NCI-H2171 treated with DMSO at 0.1 percent for 48 hours (cell line): ENCODE results near the gene CTNND2.
A peak's percentile ranks its signal among the peaks of the same experiment; 100 is the strongest.
"Not testable (repeated sequence)": the region's sequence is repeated elsewhere in the genome, so short reads cannot be mapped to it uniquely, and the experiment has no call there.

Experiments
- DNase-seq: peaks from one replicate; lab custom pipeline; 2025; lab: John Stamatoyannopoulos, UW

Gene CTNND2

GRCh38 chr5:11672385-11673085 lies 231.7 kb downstream of the CTNND2 start:
- DNase-seq: no peak

GRCh38 chr5:11658376-11658775 lies 245.9 kb downstream of the CTNND2 start:
- DNase-seq: no peak

- DNase-seq: no peak
These were observed 247.3 kb downstream of the CTNND2 start for GRCh38 chr5:11656916-11657315.

GRCh38 chr5:11655681-11656080 lies 248.6 kb downstream of the CTNND2 start:
- DNase-seq: no peak

- DNase-seq: no peak
These were observed 253.3 kb downstream of the CTNND2 start for GRCh38 chr5:11650936-11651335.

GRCh38 chr5:11646141-11646540 lies 258.1 kb downstream of the CTNND2 start:
- no peak for DNase-seq

- no peak for DNase-seq
These were observed 261.8 kb downstream of the CTNND2 start for GRCh38 chr5:11642438-11642837.

- DNase-seq: no peak
These were observed 263.9 kb downstream of the CTNND2 start for GRCh38 chr5:11640158-11640873.

- DNase-seq: no peak
These were observed 281.5 kb downstream of the CTNND2 start for GRCh38 chr5:11622785-11623184.

GRCh38 chr5:11620172-11620571 lies 284.1 kb downstream of the CTNND2 start:
- DNase-seq: no peak

- DNase-seq: peak; percentile 89
These were observed 284.8 kb downstream of the CTNND2 start for GRCh38 chr5:11619339-11620024.

- DNase-seq: no peak
These were observed 287.2 kb downstream of the CTNND2 start for GRCh38 chr5:11617080-11617479.

GRCh38 chr5:11616624-11617023 lies 287.6 kb downstream of the CTNND2 start:
- not testable (repeated sequence) for DNase-seq

- no peak for DNase-seq
These were observed 293.2 kb downstream of the CTNND2 start for GRCh38 chr5:11611011-11611410.

GRCh38 chr5:11609570-11610303 lies 294.5 kb downstream of the CTNND2 start:
- no peak for DNase-seq

GRCh38 chr5:11608530-11608929 lies 295.7 kb downstream of the CTNND2 start:
- DNase-seq: no peak

- DNase-seq: peak; percentile 32
These were observed 296.2 kb downstream of the CTNND2 start for GRCh38 chr5:11607944-11608483.

GRCh38 chr5:11602298-11602697 lies 301.9 kb downstream of the CTNND2 start:
- DNase-seq: peak; percentile 13

- DNase-seq: no peak
These were observed 304.7 kb downstream of the CTNND2 start for GRCh38 chr5:11599499-11599898.

- no peak for DNase-seq
These were observed 307.6 kb downstream of the CTNND2 start for GRCh38 chr5:11596657-11597071.

- no peak for DNase-seq
These were observed 308.1 kb downstream of the CTNND2 start for GRCh38 chr5:11596185-11596584.

- peak; percentile 93 for DNase-seq
These were observed 309.2 kb downstream of the CTNND2 start for GRCh38 chr5:11595045-11595444.
